Measurements from ENCODE around the gene DHRS13. TPM values are rescaled to one million over a fixed set of nuclear protein-coding genes. Genes with fewer than 3 reads are reported as not detected.
"Not testable (repeated sequence)": the region's sequence is repeated elsewhere in the genome, so short reads cannot be mapped to it uniquely, and the experiment has no call there.

Gene DHRS13
- total RNA-seq, 1 donor = 12.0 TPM

DNA sequence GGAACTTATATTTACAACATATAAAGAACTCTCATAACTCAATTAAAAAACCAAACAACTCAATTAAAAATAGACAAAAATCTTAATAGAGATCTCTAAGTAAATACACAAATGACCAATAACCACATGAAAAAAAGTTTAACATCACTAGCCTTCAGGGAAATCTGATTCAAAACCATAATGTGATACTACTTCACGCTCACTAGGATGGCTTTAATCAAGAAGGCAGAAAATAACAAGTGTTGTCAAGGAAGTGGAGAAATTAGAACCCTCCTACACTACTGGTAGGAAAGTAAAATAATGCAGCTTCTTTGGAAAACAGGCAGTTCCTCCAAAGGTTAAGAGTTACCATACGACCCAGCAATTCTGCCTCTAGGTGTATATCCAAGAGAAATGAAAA is 40.0 kb upstream of the DHRS13 start:
- Histone ChIP-seq H3K9me3 (ENCODE audit: low read depth, low read length) (no peaks in the 10 kb centered on the region), H3K4me3 (ENCODE audit: low read length) (no peak overlapping the region), H3K27me3 (ENCODE audit: insufficient read depth, low read length) (no peaks in the 10 kb centered on the region), H3K4me1 (ENCODE audit: insufficient read depth, low read length) (peaks cover 66% of the 10 kb centered on the region)

DNA sequence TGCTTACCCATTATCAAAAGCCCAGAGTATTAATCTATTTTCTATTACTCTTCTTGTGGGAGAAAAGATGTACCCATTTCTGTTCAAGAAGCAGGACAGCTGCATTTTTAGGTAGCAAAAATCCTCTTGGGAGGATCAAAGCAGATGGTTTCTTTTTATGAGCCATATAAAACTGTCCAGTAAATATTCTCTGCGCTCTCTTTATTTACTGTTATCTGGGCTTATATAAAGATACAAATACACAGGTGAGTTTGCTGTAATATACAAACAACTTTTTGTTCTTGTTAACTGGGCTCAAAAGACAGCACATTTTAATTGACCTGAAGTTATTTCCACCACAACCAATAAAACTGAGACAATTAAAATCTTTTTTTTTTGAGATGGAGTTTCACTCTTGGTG is 38.4 kb upstream of the DHRS13 start:
- no peaks in the 10 kb centered on the region for H3K9me3 ChIP-seq (ENCODE audit: low read depth, low read length)
- no peak overlapping the region for H3K4me3 ChIP-seq (ENCODE audit: low read length)
- H3K4me1 ChIP-seq (ENCODE audit: insufficient read depth, low read length) = peaks cover 66% of the 10 kb centered on the region
- H3K27me3 ChIP-seq (ENCODE audit: insufficient read depth, low read length) = no peaks in the 10 kb centered on the region

DNA sequence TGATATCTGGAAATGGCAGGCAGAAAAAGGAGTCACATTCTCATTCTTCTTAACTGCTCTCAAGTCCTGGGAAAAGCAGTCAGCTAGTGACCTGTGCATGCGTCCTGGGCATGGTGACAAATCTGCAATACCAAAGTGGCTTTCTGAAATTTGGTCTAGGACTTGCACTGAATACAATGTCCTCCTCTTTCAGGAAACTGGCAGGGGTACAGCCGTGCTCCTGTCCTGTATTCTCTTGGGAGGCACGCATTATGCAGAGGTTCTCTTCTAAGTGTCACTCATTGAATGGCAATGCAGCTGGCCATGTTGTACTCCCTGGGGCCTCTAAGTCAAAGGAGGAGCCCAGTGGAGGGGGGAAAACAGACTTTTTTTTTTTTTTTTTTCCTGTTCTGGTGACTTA is 37.8 kb upstream of the DHRS13 start:
- H3K9me3 ChIP-seq (ENCODE audit: low read depth, low read length) = no peaks in the 10 kb centered on the region
- H3K4me3 ChIP-seq (ENCODE audit: low read length) = no peak overlapping the region
- no peaks in the 10 kb centered on the region for H3K27me3 ChIP-seq (ENCODE audit: insufficient read depth, low read length)
- H3K4me1 ChIP-seq (ENCODE audit: insufficient read depth, low read length) = peaks cover 66% of the 10 kb centered on the region

DNA sequence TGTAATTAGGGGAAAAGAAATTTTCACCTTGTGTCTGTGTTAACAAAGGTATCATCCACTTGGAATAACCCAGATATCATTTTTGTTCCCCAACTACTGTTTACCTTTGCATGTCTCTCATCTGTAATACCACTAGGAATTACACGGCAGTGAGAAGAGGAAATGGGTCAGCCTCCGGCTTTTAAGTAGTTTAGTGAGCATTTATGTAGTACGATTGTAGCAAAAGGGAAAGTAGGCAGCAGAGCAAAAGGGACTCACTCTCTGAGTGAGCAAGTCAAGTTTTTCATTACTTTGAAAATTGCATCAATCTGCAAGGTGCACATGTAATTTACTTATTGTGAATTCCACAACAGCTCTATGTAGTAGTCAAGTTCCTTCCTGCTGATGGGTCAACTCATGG is 37.3 kb upstream of the DHRS13 start:
- no peak overlapping the region for H3K4me3 ChIP-seq (ENCODE audit: low read length)
- H3K9me3 ChIP-seq (ENCODE audit: low read depth, low read length) = no peaks in the 10 kb centered on the region
- no peaks in the 10 kb centered on the region for H3K27me3 ChIP-seq (ENCODE audit: insufficient read depth, low read length)
- H3K4me1 ChIP-seq (ENCODE audit: insufficient read depth, low read length) = peaks cover 62% of the 10 kb centered on the region

DNA sequence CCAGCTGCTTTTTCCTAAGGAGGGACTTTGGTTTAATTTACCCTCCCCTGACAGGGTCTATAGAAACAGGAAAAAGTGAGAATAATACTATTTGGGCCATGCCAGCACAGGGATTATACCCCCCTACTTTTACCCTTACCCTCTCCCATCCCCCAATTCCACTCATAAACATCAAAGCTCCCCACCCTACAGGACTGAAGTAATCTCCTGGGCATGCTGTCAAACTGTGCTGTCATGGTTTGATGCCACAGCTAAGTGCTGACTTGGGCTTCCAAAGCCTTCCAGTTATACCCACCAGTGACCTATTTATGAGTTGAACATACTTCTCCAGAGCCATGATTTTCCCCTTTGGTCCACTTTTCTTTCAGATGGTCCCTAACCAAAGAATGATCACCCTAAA is 35.7 kb upstream of the DHRS13 start:
- Histone ChIP-seq H3K9me3 (ENCODE audit: low read depth, low read length) (no peaks in the 10 kb centered on the region), H3K4me3 (ENCODE audit: low read length) (no peak overlapping the region), H3K27me3 (ENCODE audit: insufficient read depth, low read length) (no peaks in the 10 kb centered on the region), H3K4me1 (ENCODE audit: insufficient read depth, low read length) (peaks cover 57% of the 10 kb centered on the region)

DNA sequence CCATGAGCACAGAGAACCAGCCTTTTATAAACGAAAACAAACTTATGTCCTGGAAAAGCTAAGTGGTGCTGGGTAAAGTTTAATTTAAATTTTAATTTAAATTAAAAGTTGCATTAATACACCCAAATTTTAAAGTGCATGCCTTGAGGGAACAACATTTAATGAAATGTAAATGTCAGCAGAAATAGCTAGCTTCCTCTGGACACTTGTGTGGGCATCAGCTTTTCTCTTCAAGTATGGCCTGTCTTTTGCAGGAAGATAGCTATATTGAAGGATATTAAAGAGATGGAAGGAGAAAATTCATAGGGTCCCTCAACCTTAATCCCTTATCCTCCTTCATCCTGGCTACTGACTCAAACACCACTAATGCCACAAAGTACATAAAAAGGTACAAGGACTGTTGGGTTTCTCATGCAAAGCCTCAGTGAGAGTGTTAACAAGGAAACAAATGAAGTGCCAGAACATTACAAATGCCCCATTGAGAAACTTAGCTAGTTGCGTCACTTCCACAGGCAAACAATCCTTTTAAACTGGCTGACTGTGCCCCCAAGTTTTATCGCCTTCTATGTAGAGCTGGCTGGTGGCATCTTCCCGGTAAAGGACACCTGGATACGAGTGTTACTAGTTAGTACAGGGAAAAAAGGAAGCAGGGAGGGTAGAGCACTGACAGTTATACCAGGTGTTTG is 34.3 kb upstream of the DHRS13 start:
- Histone ChIP-seq H3K4me1 (ENCODE audit: insufficient read depth, low read length) (peaks cover 62% of the 10 kb centered on the region), H3K27me3 (ENCODE audit: insufficient read depth, low read length) (no peaks in the 10 kb centered on the region), H3K9me3 (ENCODE audit: low read depth, low read length) (no peaks in the 10 kb centered on the region), H3K4me3 (ENCODE audit: low read length) (no peak overlapping the region)

DNA sequence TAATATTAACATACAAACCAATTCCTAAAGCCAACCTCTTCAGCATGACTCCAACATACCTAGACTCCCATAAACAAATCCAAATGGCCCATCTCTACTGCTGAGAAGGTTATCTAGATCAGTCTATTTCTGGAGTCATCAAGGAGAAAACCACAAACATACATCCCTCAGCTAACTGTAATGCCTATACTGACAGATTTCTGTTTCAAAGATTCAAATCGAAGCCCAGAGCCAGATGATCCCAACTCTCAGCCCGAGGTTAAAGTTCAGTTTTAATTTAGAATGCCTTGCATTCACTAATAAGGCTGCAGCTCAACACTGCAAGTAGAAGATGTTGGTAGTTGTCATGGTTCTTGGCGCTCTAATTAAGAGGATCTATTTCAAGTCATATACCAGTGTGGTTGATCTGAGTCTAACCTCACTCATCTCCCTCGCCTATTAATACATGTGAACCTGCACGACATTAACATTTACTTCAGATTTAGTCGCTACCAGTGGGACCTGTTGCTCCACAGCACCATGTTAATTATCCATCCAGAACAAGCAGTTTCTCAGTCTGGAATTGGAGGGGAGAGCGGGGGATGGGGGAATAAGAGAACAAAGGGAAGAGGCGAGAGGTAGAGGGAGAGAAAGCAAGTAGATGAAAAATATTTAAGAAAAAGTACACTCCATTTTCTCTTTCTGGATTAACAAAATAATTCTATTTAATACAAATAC is 33.0 kb upstream of the DHRS13 start:
- no peaks in the 10 kb centered on the region for H3K9me3 ChIP-seq (ENCODE audit: low read depth, low read length)
- H3K4me1 ChIP-seq (ENCODE audit: insufficient read depth, low read length) = peaks cover 52% of the 10 kb centered on the region
- H3K27me3 ChIP-seq (ENCODE audit: insufficient read depth, low read length) = no peaks in the 10 kb centered on the region
- H3K4me3 ChIP-seq (ENCODE audit: low read length) = no peak overlapping the region

DNA sequence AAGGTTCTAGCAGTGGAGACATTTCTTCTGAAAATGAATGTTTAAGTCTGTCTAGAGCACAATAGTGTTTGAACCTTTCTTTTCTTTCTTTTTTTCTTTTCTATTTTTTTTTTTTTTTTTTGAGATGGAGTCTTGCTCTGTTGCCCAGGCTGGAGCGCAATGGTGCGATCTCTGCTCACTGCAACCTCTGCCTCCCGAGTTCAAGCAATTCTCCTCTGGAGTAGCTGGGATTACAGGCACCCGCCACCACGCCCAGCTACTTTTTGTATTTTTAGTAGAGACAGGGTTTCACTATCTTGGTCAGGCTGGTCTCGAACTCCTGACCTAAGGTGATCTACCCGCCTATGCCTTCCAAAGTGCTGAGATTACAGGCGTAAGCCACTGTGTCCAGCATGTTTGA is 31.6 kb upstream of the DHRS13 start:
- H3K4me1 ChIP-seq (ENCODE audit: insufficient read depth, low read length) = peaks cover 45% of the 10 kb centered on the region
- H3K9me3 ChIP-seq (ENCODE audit: low read depth, low read length); H3K4me3 ChIP-seq (ENCODE audit: low read length); H3K27me3 ChIP-seq (ENCODE audit: insufficient read depth, low read length): not testable (repeated sequence)

DNA sequence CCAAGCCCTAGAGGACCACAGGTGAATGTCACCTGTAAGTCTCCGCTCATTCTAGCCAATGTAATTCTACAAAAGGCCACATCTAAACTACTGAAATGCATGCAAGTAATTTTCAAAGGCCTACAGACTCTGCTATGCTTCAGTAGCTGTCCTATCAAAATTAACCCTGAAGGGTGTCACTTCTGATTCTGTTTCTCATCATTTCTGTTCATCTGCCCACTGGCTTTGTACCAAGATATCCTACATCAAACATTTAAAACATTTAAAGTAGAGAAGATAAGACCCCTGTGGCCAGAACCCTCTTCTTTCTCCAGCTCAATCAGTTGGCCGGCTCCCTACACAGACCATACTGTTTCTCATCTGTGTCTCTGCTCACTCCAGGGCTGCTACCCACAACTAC is 26.9 kb upstream of the DHRS13 start:
- no peaks in the 10 kb centered on the region for H3K27me3 ChIP-seq (ENCODE audit: insufficient read depth, low read length)
- no peaks in the 10 kb centered on the region for H3K9me3 ChIP-seq (ENCODE audit: low read depth, low read length)
- peaks cover 48% of the 10 kb centered on the region for H3K4me1 ChIP-seq (ENCODE audit: insufficient read depth, low read length)
- no peak overlapping the region for H3K4me3 ChIP-seq (ENCODE audit: low read length)

DNA sequence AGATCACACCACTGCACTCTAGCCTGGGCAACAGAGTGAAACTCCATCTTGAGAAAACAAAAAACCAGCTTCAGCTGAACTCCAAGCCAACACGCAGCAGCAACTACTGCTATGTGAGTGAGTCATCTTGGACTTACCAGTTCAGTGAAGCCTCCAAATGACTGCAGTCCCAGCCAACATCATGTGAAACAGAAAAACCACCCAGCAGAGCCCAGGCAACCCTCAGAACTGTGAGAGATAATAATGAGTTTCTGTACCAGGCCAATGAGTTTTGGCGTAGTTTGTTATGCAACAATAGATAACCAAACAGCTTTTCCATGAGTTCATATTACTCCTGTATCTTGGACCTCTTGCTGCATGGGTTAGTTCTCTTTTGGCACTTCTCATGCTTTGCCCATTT is 25.2 kb upstream of the DHRS13 start:
- peaks cover 57% of the 10 kb centered on the region for H3K4me1 ChIP-seq (ENCODE audit: insufficient read depth, low read length)
- no peaks in the 10 kb centered on the region for H3K9me3 ChIP-seq (ENCODE audit: low read depth, low read length)
- no peak overlapping the region for H3K4me3 ChIP-seq (ENCODE audit: low read length)
- no peaks in the 10 kb centered on the region for H3K27me3 ChIP-seq (ENCODE audit: insufficient read depth, low read length)

DNA sequence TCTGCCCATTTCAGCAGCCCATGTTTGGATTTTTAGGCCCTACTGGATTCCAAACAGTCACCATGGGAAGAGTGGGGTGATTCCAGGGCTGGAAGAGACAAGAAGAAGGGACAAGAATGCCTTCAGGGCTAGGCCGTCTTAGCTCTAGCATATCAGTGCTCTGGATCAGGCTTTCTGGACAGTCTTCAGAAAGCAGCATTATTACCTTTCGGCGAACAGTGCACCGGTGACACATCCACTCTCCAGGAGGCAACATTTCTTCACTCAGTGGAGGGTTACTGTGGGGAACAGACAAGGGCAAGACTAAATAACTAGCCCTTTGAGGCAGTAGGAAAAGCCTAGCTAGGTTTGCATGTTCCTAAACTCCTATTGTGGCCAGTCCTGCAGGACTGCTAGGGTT is 23.9 kb upstream of the DHRS13 start:
- peaks cover 52% of the 10 kb centered on the region for H3K4me1 ChIP-seq (ENCODE audit: insufficient read depth, low read length)

DNA sequence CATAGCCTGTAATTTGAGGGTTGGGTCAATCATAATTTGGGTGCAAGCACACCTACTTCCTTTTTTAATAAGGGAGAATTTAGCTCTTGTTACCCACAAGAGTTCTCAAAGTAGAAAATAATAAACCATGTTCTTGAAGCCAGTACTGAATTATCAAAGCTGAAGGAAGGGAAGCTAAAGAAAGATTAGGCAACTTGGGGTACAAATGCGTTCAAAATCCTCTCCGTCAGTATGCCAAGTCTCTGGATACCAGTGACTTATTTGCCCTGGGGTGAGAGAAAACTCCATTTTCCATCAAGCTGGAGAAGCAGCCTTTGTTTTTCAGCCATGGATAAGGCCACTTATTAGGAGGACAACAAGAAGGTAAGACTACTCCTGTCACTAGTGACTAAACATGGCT is 23.5 kb upstream of the DHRS13 start:
- H3K27me3 ChIP-seq (ENCODE audit: insufficient read depth, low read length) = no peaks in the 10 kb centered on the region
- H3K4me3 ChIP-seq (ENCODE audit: low read length) = no peak overlapping the region
- no peaks in the 10 kb centered on the region for H3K9me3 ChIP-seq (ENCODE audit: low read depth, low read length)
- H3K4me1 ChIP-seq (ENCODE audit: insufficient read depth, low read length) = peaks cover 52% of the 10 kb centered on the region

More for the DNA sequence above, 23.9 kb upstream of the DHRS13 start:
- H3K9me3 ChIP-seq (ENCODE audit: low read depth, low read length) = no peaks in the 10 kb centered on the region
- no peak overlapping the region for H3K4me3 ChIP-seq (ENCODE audit: low read length)
- no peaks in the 10 kb centered on the region for H3K27me3 ChIP-seq (ENCODE audit: insufficient read depth, low read length)

DNA sequence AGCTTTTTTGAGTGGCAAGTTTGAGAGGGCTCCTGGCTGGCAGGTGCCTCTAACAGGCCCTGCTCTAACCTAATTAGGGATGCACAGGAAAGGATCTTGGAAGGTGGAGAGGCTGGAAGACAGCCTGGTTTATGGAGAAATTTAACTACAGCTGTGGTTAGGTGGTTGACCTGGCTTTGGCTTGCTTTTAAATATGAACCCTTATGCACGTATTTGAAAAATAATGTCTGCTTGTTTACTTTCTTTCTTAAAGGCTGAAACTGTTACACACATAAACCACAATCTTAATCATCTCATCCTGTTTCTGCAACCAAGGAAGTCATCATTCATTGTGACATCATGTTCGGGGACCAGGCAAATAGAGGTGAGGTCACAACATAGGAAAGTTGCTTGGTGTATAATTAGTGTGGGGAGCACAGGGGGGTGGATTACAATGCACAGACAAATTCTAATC is 23.1 kb upstream of the DHRS13 start:
- Histone ChIP-seq H3K4me1 (ENCODE audit: insufficient read depth, low read length) (peaks cover 51% of the 10 kb centered on the region), H3K4me3 (ENCODE audit: low read length) (no peak overlapping the region), H3K27me3 (ENCODE audit: insufficient read depth, low read length) (no peaks in the 10 kb centered on the region), H3K9me3 (ENCODE audit: low read depth, low read length) (no peaks in the 10 kb centered on the region)

DNA sequence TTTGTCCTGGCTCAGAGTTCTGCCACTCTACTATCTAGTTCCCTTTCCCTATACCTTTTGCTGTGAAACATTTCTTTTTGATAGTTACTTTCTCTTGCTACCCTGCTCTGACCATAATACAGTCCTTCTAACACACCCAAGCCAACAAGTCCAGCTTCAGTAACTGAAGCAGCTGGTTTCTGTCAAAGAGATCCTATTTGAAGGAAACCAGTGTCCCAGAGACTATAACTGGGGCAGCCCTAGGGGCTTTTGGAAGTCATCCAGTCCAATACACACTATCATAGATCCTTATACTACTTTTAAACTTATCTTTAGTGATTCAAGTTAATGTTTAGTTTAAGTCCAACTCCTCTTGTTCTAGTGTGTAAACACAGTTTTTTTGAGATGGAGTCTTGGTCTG is 17.3 kb upstream of the DHRS13 start:
- Histone ChIP-seq H3K4me3 (ENCODE audit: low read length) (no peak overlapping the region), H3K27me3 (ENCODE audit: insufficient read depth, low read length) (no peaks in the 10 kb centered on the region), H3K9me3 (ENCODE audit: low read depth, low read length) (no peaks in the 10 kb centered on the region), H3K4me1 (ENCODE audit: insufficient read depth, low read length) (peaks cover 13% of the 10 kb centered on the region)

DNA sequence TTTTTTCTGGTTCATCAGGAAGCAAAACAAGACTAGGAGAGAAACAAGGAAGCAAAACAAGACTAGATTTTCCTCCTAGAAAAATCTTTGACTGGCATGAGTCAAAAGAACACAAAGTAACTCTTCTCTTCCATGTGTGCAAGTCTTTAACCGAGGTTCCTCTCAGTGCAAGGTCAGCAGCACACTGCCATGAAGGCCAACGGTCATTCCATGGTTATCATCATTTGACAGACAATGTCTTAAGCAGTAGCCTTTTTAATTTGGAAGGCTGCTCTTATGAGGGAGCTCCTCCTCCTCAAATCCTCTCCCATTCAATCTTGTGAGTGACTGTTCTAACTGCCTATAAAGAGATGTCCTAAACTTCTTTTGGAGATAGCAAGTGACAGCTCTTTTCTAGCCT is 15.4 kb upstream of the DHRS13 start:
- no peaks in the 10 kb centered on the region for H3K4me1 ChIP-seq (ENCODE audit: insufficient read depth, low read length)

DNA sequence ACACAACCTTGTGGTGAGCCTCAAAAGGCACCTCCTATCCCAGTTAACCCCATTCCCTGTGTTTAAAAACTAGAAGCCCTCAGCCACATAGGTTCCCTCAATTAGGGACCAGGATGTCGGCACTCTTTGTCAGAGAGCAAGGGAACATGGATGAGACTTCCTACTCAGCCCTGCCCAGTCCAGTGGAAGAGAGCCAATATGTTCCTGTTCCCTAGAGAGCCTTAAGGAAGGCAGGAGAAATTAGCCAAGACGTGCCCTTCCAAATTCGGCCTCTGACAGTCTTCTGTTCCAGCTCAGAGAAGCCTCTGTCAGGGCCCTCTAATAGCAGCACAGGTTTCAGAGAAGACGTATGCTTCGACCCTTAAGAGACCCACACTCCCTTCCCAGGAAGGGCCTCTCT is 14.6 kb upstream of the DHRS13 start:
- H3K27me3 ChIP-seq (ENCODE audit: insufficient read depth, low read length) = no peaks in the 10 kb centered on the region
- H3K4me3 ChIP-seq (ENCODE audit: low read length) = no peak overlapping the region
- H3K4me1 ChIP-seq (ENCODE audit: insufficient read depth, low read length) = no peaks in the 10 kb centered on the region
- H3K9me3 ChIP-seq (ENCODE audit: low read depth, low read length) = no peaks in the 10 kb centered on the region

More for the DNA sequence above, 15.4 kb upstream of the DHRS13 start:
- H3K9me3 ChIP-seq (ENCODE audit: low read depth, low read length) = no peaks in the 10 kb centered on the region
- no peak overlapping the region for H3K4me3 ChIP-seq (ENCODE audit: low read length)
- no peaks in the 10 kb centered on the region for H3K27me3 ChIP-seq (ENCODE audit: insufficient read depth, low read length)
